Left renal pelvis (tissue), 4 donors: Measurements from ENCODE around the gene GRID1. TPM values are rescaled to one million over a fixed set of nuclear protein-coding genes. Genes with fewer than 3 reads are reported as not detected.
"Not testable (repeated sequence)": the region's sequence is repeated elsewhere in the genome, so short reads cannot be mapped to it uniquely, and the experiment has no call there.

ENCODE experiments used
- DNase-seq, 4 donors: peaks; one replicate each; pipeline ENCODE4 v3.0.0-alpha.2; 2013; ENCODE audit warnings: low read depth in 4 of 4, low spot score in 3 of 4
- polyA plus RNA-seq, 4 donors: library from polyadenylated mRNA; unstranded; fragments of 120-200 nt; gene quantifications; one replicate each; pipeline ENCODE4 v1.2.1, GENCODE V29; 2013; ENCODE audit not compliant: insufficient read length in 4 of 4

GRID1 gene
- polyA plus RNA-seq, 4 donors = 1.6 to 5.4 (median 1.9) TPM

DNA sequence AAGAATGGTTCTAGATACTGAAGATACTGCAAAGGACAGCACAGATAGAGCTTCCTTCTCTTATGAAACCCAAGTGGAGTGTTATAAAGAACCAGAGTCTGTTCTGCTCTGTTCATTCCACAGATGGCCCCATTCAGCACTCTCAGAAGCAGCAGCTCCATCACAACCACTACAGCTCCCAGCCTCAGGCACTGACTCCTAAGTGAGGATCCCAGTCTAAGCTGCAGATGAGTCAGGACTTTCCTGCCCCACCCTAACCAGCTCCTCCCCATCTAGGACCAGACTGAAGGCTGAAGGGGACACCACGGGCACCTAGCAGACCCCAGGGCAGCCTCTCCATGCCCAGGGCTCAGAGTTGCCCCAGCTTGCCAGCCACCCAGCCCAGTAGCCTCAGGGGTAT, 379.8 kb downstream of the GRID1 start:
- no peak for DNase-seq

DNA sequence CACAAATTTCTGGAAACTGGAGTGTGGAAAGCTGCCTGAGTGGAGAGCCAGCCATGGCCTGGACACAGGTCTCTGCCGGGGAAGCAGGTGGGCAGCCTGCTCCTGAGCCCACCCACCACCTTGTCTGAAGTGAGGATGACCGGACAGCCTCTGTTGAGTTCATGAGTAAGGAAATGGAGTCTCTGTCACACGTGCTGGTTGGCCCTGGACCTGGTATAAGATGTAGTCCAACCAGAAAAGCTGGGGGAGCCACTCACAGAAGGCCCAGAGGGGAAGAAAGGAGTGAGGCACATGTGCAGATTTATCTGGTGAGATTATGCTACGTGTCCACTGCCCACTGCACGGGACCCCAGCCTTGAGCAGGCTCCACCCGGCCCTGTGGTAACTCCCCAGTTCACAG, 383.5 kb downstream of the GRID1 start:
- no peak for DNase-seq

DNA sequence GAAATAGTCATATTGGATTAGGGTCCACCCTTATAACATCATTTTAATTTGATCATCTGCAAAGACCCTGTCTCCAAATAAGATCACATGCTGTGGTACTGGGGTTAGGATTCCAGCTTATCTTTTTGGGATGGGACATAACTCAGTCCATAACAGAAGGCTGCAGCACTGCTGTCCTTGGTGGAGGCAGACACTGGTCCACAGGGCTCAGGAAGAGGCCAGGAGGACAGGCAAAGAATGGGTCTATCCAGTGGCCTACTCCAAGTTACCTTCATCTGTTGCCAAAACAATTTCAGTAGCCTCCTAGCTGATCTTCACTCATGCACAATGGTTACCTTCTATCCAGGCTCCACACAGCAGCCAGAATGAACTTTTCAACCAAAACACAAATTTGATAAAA, 387.0 kb downstream of the GRID1 start:
- no peak for DNase-seq

GRCh38 chr10:85978566-85979358, 387.8 kb downstream of the GRID1 start:
- DNase-seq = no peak

- no peak for DNase-seq
Observed at GRCh38 chr10:85977642-85978041, 389.0 kb downstream of the GRID1 start.

GRCh38 chr10:85976267-85976793, 390.3 kb downstream of the GRID1 start:
- DNase-seq = no peak

GRCh38 chr10:85971494-85971893, 395.1 kb downstream of the GRID1 start:
- DNase-seq = no peak

GRCh38 chr10:85967594-85967993, 399.0 kb downstream of the GRID1 start:
- no peak for DNase-seq

DNA sequence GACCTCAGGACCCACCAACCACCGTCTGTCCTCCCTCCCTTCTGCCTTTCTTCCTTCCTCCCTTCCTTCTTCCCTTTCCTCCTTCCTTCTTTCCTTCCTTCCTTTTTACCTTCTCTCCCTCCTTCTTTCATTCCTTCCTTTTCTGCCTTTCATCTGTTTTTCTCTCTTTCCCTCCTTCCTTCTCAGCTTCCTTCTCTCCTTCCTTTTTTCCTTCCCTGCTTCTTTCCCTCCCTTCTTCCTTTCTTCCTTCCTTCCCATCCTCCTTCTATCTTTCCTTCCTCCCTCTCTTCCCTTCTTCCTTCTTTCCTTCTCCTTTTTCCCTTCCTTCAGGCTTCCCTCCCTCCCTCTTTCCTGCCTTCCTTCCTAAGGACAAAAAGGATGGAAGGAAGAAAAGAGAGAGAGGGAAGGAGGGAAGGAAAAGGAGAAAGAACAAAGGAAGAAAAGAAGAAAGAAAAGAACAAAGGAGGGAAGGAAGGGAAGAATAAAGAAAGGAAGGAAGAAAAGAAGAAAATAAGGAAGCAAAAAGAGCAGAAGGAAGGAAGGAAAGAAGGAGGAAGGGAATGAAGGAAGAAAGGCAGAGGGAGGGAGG, 405.0 kb downstream of the GRID1 start:
- DNase-seq = no peak

DNA sequence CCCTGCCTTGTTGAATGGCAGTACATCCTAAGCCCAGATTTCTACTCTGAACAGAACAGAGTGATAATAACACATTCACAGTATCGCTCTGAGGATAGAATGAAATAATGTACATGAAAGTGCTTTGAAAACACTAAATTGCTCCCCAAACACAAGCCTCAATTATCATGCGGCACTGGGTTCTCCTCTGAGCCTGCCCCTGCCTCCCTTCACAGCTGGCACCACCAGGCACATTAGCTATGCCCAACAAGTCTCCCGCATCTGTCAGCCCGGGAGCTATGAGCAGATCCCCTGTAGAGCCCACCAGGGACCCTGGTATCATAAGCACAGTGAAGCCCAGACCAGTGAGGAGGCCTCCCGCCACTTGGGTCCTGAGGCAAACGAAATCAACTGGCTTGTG, 405.5 kb downstream of the GRID1 start:
- DNase-seq = no peak

GRCh38 chr10:85959239-85959638, 407.4 kb downstream of the GRID1 start:
- DNase-seq = no peak

GRCh38 chr10:85950921-85951320, 415.7 kb downstream of the GRID1 start:
- DNase-seq = no peak

DNA sequence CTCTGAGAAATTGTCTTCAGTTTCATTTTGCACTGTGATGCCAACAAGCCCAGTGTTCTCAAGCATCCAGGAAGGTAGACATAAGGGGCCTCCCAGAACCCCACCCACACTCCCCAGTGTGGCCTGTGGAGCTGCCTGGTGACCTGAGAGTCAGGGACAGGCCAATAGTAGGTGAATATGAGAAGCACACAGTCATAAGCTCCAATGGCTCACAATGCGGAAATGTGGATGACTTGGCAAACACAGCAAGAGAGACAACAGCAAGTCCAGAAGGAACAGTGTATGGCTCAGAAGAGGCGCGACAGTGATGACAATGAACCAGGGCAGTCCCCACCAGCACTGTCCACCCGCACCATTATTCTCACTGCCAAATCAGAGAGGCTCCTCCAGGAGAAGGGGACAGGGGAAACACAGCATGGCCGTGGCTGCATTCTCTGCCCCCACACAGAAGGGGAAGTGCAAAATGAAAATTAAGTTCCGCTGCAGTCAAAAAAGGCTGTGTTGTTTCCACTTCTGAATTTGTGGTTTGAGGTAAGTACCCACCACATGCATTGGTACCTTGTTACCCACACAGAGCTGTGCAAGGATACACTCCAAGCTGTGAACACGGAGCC, 419.8 kb downstream of the GRID1 start:
- no peak for DNase-seq

DNA sequence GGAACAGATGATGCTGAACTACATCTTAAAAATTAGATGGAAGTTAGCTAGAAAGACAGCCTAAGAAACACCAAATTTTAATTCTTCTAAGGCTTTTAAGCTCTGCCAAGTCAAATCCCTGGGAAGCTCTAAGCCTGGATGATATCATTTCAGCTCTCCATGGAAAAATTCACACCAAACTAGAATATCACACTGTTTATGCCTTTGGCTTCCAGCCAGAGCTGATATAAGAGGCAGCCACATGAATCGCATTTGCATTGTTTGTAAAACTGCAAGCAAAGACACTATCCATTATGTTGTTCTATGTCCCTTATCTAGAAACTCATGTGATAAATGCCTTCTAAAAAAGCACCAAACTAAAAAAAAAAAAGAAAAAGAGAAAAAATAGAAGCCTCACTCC, 430.4 kb downstream of the GRID1 start:
- DNase-seq = no peak

- DNase-seq = no peak
Observed at GRCh38 chr10:85934586-85934985, 432.0 kb downstream of the GRID1 start.

- not testable (repeated sequence) for DNase-seq
Observed at GRCh38 chr10:85929993-85930392, 436.6 kb downstream of the GRID1 start.

- DNase-seq = no peak
Observed at GRCh38 chr10:85927952-85928665, 438.5 kb downstream of the GRID1 start.

- DNase-seq = no peak
Observed at GRCh38 chr10:85926986-85927385, 439.6 kb downstream of the GRID1 start.

- DNase-seq = no peak
Observed at GRCh38 chr10:85926136-85926535, 440.5 kb downstream of the GRID1 start.

DNA sequence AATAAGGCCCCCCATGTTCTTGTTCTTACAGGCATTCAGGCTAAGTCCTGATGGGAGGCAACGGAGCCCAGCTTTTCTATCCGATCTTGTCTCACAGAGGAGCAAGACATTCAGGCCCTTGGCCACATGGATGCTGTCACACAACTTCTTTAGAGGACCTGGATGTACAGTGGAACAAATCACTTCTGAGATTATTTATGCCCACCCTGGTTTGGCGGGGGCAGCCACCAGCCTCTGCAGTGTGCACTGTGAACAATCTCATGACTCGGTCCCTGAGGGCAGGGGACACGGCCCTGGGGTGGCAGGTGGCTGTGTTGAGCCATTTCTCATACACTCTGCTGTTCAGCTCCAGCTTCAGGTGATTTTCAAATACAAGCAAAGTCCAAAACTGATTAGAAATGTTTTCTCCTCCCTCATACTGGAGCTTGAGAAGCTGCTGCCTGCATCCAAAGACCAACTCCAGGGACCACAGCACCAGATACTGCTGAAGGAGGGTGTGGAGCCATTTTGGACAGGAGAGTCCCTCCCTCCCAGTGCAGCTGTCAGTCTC, 441.3 kb downstream of the GRID1 start:
- DNase-seq = no peak
